Type B pancreatic cell (in vitro differentiated cells): ENCODE measurements around the gene UBASH3B. TPM values are rescaled to one million over a fixed set of nuclear protein-coding genes. Genes with fewer than 3 reads are reported as not detected.

Experiments used
- DNase-seq: peaks from one replicate; pipeline ENCODE4 v3.0.0; 2021; ENCODE audit warnings: mixed read lengths; ENCODE audit not compliant: unreplicated experiment; ENCODE audit errors: extremely low spot score
- H3K27ac Mint-ChIP-seq: 2 replicates; pipeline ENCODE4 v1.8.0; 2021; ENCODE audit warnings: mild to moderate bottlenecking, mixed read lengths
- H3K27me3 Mint-ChIP-seq: 2 replicates; pipeline ENCODE4 v1.8.0; 2021; ENCODE audit warnings: mixed read lengths
- H3K36me3 Mint-ChIP-seq: 2 replicates; pipeline ENCODE4 v1.8.0; 2021; ENCODE audit warnings: mixed read lengths
- H3K4me1 Mint-ChIP-seq: one replicate; pipeline ENCODE4 v1.8.0; 2021; ENCODE audit warnings: mixed read lengths; ENCODE audit not compliant: unreplicated experiment
- H3K4me3 Mint-ChIP-seq: 2 replicates; pipeline ENCODE4 v1.8.0; 2021; ENCODE audit warnings: mild to moderate bottlenecking, mixed read lengths
- H3K9me3 Mint-ChIP-seq: 2 replicates; pipeline ENCODE4 v1.8.0; 2021; ENCODE audit warnings: mixed read lengths
- total RNA-seq: library from RNA; stranded (reverse); gene quantifications from 2 replicates; pipeline ENCODE4 v1.2.1, GENCODE V29; 2021; ENCODE audit warnings: low replicate concordance
- TF ChIP-seq, protein P1 (sequence below): fragments of 200-600 bp; sonication (generic); conservative IDR thresholded peaks from 2 replicates; pipeline ENCODE4 v1.5.0; 2021; ENCODE audit warnings: antibody characterized with exemption, mild to moderate bottlenecking

UBASH3B gene
- total RNA-seq, 1 donor from 2014 or later: 8.6 TPM

DNA sequence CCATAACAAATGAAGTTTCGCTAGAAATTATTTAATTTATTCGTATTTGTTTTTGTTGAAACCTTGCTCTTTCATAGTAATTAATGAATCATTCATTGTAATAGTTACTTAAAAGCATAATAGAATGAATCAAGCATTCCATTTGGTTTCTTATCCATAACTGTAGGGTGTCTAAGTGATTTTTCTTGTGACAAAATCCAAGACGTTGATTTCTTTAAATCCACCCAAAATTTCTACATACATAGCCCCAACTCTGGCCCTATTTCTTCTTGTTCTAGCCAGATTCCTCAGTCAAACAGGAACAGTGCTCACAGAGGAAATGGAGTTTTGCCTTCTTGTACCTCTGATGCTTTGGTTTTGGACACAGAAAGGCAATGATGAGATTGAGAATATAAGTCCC is 25.5 kb downstream of the UBASH3B start:
- Mint-ChIP-seq H3K27me3 (no peaks in the 10 kb centered on the region), H3K9me3 (no peaks in the 10 kb centered on the region), H3K4me1 (no peaks in the 10 kb centered on the region), H3K36me3 (no peaks in the 10 kb centered on the region), H3K27ac (no peak overlapping the region), H3K4me3 (no peak overlapping the region)
- DNase-seq: no peak
- TF ChIP-seq, protein P1, sequence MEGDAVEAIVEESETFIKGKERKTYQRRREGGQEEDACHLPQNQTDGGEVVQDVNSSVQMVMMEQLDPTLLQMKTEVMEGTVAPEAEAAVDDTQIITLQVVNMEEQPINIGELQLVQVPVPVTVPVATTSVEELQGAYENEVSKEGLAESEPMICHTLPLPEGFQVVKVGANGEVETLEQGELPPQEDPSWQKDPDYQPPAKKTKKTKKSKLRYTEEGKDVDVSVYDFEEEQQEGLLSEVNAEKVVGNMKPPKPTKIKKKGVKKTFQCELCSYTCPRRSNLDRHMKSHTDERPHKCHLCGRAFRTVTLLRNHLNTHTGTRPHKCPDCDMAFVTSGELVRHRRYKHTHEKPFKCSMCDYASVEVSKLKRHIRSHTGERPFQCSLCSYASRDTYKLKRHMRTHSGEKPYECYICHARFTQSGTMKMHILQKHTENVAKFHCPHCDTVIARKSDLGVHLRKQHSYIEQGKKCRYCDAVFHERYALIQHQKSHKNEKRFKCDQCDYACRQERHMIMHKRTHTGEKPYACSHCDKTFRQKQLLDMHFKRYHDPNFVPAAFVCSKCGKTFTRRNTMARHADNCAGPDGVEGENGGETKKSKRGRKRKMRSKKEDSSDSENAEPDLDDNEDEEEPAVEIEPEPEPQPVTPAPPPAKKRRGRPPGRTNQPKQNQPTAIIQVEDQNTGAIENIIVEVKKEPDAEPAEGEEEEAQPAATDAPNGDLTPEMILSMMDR: no peak

DNA sequence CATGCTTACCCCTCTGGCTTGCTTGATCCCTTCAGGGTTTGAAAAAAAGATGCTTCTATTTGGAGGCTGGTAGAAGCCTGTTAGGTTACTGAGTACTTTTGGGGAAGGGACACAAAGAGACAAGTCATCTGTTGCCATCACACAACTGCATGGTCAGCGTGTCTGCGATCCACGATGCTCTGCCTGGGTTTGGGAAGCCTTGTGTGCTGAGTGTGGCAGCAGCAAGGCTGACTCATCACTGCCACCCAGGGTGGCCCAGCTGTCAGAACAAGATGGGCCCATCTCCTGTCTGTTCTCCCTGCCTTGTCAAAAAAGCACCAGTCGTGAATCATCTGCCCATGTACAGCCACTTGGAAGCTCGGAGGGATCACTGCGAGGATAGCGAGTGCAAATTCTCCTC is 26.2 kb downstream of the UBASH3B start:
- TF ChIP-seq, protein P1: no peak
- no peaks in the 10 kb centered on the region for H3K27me3 Mint-ChIP-seq
- H3K27ac Mint-ChIP-seq: no peak overlapping the region
- no peak overlapping the region for H3K4me3 Mint-ChIP-seq
- no peaks in the 10 kb centered on the region for H3K9me3 Mint-ChIP-seq
- H3K36me3 Mint-ChIP-seq: no peaks in the 10 kb centered on the region
- no peaks in the 10 kb centered on the region for H3K4me1 Mint-ChIP-seq
- no peak for DNase-seq

DNA sequence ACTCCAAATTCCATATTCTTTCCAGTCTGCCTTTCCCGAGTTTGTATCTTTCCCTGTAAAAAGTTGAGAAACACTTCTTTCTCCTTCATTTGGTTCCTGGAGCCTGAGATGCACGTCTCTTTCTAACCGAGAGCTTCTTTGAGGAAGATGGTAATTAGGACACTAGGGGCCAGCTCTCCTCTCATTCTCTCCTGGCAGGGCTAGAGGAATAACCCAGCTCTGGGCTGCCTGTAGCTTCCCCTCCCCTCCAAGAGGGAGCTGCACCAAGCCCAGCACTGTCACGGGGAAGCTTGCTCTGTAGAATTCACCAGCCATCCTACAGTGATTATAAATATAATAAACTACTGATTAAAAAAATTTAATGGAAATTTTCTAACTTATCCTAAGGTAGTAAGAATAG is 26.9 kb downstream of the UBASH3B start:
- H3K9me3 Mint-ChIP-seq: no peaks in the 10 kb centered on the region
- no peaks in the 10 kb centered on the region for H3K4me1 Mint-ChIP-seq

DNA sequence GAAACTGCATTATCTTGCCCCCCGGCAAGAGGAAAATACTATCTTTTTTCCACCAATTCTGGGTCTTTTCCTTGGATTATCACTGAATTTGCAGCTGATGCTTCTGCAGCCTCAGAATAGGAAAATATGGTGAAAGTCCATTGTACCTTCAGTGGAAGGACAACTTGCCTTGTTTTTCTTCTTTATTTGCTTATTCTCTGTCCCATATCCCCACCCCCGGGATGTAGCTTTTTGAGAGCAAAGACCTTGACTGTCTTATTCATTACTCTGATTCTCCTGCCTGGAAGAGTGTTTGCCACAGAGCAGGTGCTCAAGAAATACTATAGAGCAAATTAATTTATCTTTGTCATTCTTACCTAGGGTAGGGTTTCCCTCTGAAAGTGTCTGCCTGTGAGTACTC is 29.5 kb downstream of the UBASH3B start:
- H3K4me1 Mint-ChIP-seq: no peaks in the 10 kb centered on the region
- H3K36me3 Mint-ChIP-seq: no peaks in the 10 kb centered on the region
- H3K27me3 Mint-ChIP-seq: no peaks in the 10 kb centered on the region
- TF ChIP-seq, protein P1: no peak
- no peak overlapping the region for H3K4me3 Mint-ChIP-seq
- no peak overlapping the region for H3K27ac Mint-ChIP-seq
- DNase-seq: no peak
- H3K9me3 Mint-ChIP-seq: no peaks in the 10 kb centered on the region

More for the DNA sequence above, 26.9 kb downstream of the UBASH3B start:
- no peak for DNase-seq
- Mint-ChIP-seq H3K27ac (no peak overlapping the region), H3K36me3 (no peaks in the 10 kb centered on the region), H3K27me3 (no peaks in the 10 kb centered on the region), H3K4me3 (no peak overlapping the region)
- TF ChIP-seq, protein P1: no peak

DNA sequence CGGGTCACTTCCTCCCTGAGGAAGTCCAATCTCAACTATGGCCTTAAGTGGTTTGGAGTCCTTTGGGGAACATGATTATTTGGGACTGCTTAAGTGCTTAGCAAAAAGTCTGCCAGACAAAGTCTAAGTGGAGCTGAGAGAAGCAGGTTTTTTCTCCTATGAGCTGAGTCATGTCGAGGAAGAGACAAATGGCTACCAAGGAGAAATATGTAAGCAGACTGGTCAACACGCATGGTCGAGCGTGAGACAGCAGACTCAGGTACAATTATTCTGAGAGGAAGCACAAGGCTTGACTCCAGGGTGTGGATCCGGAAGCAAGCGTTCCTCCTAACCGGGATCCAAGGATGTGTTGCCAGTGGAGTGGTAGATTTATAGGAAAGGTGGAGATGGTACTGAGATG is 30.6 kb downstream of the UBASH3B start:
- Mint-ChIP-seq H3K36me3 (no peaks in the 10 kb centered on the region), H3K9me3 (no peaks in the 10 kb centered on the region), H3K4me3 (no peak overlapping the region), H3K27me3 (no peaks in the 10 kb centered on the region), H3K27ac (no peak overlapping the region), H3K4me1 (peaks cover 6% of the 10 kb centered on the region)
- no peak for DNase-seq
- TF ChIP-seq, protein P1: no peak

DNA sequence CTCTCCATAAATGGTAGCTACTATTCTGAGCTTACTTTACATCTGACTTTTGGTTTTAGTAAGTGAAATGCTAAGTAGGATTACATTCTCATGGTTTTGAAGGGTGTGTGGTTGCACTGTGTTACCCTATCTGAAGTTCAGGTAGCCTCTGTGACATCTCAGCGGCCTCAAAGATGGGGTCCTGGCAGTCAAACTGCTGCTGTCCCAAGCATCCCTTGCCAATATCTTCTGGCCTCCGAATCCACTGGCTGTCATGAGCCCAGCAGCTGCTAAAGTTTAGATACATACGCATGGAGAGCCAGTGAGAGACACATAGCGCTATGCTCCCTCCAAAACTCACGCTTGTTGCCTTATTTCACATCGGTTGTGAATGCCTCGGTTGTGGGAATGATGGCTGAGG is 34.9 kb downstream of the UBASH3B start:
- Mint-ChIP-seq H3K4me1 (peaks cover 13% of the 10 kb centered on the region), H3K4me3 (no peak overlapping the region)
- TF ChIP-seq, protein P1: no peak

More for the DNA sequence above, 34.9 kb downstream of the UBASH3B start:
- DNase-seq: no peak
- Mint-ChIP-seq H3K27ac (no peak overlapping the region), H3K27me3 (peaks cover 6% of the 10 kb centered on the region), H3K9me3 (no peaks in the 10 kb centered on the region), H3K36me3 (peaks cover 4% of the 10 kb centered on the region)
